Bone marrow (tissue), 2 donors: ENCODE measurements around the gene EIF4E3.
A peak's percentile ranks its signal among the peaks of the same experiment; 100 is the strongest.

Experiments used
- DNase-seq, 2 donors: peaks; one replicate each; lab custom pipeline; 2025; lab: John Stamatoyannopoulos, UW

The EIF4E3 gene

DNA sequence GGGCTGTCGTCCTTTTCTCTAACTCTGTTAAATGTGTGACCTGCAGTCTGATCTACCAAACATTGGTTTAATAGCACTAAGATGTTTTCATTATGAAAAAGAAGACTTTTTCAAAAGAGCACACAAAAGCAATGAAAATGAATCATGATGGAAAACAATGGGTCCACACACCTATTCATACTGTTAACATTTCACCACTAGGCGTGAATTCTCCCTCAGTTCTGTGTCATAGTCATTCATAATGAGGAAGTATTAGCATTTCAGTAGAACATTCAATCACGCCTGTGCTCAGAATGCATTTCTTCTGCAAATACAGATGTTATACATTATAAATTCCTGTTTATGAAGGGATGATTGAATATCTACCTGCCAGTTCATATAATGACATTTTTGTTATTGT, 35.9 kb downstream of the EIF4E3 start:
- no peak for DNase-seq

DNA sequence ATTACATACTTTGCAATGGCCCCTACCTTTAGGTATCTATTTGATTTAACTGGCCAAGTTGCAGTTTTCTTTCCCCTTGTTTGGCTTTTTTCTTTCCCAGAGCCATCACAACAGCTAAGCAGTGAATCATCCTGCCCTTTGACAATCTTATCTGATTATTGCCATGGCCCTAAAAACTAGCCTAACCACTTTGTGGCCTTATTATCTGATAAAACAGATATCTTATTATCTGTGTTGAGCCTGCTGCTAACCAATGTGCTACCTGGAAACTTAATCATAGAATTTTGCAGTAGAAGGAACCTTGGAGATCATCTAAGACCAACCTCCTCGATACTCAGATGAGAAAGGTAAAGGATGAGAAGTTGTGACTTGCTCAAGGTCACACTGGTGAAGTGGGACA, 37.1 kb downstream of the EIF4E3 start:
- no peak for DNase-seq

GRCh38 chr3:71685686-71686085, 39.5 kb downstream of the EIF4E3 start:
- DNase-seq = no peak

DNA sequence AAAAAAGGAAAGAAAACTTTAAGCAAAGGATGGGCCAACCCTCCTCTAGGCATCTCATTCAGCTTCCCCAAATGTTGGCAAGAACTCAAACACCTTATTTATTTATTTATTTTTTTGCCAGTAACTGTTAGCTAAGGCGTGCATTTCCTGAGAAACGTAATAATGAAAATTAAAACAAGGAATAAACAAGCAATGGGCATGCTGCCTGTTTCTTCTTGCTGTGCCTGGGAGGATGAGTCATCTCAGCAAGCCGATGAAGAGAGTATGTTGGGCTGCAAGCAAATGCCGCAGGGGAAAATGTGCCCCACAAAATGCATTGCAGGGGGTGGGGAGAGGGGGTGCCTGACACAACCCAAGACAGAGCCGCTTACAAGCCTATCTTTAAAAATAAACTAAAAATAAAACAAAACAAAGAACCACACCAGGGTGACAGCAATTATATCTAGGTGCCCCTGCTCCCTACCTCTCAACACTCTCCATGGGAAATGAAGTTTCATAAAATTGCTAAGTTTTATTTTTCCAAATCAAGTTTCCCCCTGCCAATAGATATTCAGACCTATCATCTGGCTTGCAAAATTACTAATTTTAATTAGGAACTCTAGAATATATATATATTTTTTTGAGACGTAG, 40.3 kb downstream of the EIF4E3 start:
- no peak for DNase-seq

- no peak for DNase-seq
Observed at GRCh38 chr3:71684046-71684756, 41.0 kb downstream of the EIF4E3 start.

GRCh38 chr3:71681224-71681668, 44.0 kb downstream of the EIF4E3 start:
- DNase-seq = peak in 1 of 2 donors; percentile 68

- no peak for DNase-seq
Observed at GRCh38 chr3:71680603-71681002, 44.6 kb downstream of the EIF4E3 start.

DNA sequence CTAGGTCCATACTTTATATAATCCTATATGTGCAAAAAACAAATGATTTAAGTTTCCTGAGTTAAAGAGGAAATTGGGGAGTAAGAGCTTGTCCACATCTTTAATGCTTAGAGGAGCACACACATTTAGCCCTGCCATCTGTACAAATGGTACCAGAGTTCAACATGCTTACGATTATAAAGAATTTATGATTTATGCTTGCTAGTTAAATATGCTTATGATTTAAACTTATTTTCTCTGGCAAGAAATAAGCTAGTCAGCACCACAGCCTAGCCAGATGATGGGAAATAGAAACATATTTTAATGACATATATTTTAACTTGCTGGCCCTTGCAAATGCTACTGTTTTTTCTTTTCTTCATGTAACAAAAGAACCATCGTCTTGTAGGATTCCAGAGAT, 48.3 kb downstream of the EIF4E3 start:
- no peak for DNase-seq

DNA sequence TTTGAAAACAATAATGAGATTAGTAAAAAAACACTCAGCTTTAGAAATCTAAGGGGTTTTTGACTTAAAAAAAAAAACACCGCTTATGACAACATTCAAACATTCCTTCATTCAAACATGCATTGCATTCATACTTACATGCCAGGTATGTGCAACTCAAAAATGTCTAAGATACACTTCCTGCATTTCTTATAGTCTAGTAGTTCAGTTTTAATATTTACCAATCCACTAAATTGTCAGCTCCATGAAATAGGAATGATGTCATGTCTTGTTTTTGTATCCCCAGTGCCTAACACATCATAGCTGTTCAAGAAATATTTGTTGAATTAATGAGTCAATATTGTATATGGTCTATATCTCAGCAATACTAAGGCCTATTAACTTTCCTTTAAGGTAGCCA, 51.7 kb downstream of the EIF4E3 start:
- DNase-seq = no peak

DNA sequence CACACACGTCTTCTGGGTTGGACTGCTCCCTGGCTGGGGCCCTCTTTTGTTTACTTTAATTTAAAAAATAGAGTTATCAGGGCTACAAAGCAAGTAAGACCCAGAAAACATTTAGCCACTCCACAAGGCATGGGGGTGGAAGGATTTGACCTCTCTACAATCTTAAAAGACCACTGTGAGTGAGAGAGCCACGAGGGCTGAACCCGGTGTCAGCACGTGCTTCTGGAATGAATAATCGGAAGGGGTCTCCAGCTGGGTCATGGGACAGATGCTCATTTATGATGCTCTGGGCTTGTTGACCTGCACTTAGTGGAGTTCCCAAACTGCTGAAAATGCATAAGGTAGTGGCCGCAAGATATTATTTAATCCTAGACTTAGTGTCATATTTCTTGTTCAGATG, 52.4 kb downstream of the EIF4E3 start:
- DNase-seq = no peak

GRCh38 chr3:71672340-71672739, 52.9 kb downstream of the EIF4E3 start:
- no peak for DNase-seq

DNA sequence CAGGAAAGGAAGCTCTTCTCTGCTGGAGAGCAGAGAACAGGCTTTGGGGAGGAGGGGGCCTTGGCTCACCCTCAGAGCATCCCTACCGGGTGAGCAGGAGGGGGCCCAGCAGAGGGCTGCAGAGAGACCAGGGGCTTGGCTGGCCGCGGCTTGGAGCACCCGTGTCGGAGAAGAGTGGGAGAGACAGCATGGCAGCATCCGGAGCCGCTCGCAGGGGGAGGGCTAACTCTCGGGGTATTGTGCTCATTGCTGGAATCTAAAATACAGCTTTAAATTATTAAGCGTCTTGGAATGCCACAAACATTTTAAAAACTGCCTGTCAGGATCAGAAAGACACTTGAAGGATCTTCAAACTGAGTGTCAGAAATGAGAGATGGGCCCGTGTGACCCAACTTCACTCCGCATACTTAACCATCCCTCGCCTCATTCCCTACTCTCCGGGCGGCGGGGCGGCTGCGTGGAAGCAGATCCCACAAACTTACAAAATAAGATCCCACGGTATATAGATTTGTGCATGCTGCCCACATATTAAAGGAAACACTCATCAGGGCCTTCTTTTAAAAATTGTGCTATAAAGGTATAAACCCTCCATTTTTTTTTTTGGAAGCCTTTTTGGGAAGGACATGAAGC, 53.9 kb downstream of the EIF4E3 start:
- DNase-seq = no peak

DNA sequence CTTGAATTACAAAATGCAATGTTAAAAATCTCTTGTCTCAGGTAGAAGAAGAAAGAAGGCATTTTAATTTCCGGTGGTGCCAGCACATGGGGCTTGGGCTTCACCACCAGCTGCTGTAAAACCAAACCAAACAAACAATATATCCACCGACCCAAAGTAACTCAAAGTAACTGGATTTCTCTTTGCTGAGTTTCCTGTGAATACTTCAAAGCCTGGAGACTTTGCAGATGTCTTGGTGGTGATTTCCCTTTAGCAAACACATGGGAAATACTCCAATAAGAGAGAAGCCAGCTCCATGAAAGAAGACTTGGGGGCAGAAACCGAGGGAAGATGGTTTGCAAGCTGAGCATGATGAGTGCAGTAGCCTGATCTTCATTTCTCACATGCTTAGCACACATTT, 62.6 kb downstream of the EIF4E3 start:
- DNase-seq = no peak

- no peak for DNase-seq
Observed at GRCh38 chr3:71662056-71662455, 63.1 kb downstream of the EIF4E3 start.

DNA sequence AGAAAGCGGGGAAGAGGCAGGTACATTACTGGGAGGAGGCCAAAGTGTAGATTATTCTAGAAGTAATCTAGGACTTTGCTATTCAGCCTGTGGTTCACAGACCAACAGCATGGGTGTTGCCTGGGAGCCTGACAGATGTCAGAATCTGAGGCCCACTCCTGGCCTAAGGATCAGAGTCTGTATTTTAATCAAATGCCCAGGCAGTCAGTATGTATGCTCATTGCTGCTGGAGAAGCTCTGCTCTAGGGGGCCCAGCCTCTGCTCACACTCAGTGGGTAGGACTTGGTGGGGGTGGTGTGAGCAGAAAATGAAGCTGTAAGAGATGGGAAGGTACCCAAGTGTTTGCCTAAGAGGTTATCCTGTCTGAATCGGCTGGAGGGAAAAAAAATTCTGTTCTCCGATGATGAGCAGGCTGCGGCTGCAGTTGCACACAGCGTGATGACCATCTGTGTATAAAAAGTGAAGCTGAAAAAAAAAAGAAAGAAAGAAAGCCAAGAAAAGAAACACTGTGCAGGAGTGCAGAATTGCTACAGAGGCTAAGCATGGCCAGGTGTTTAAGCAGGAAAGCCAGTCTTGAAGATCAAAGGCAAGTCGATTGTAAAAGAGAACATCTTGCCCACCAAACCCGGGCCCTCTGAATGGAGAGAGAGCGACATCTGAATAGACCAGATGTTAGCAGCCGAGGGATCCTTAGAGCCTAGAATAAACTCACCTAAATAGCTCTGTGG, 65.2 kb downstream of the EIF4E3 start:
- DNase-seq = no peak

- DNase-seq = no peak
Observed at GRCh38 chr3:71657831-71658530, 67.2 kb downstream of the EIF4E3 start.

- DNase-seq = no peak
Observed at GRCh38 chr3:71655061-71655460, 70.1 kb downstream of the EIF4E3 start.

DNA sequence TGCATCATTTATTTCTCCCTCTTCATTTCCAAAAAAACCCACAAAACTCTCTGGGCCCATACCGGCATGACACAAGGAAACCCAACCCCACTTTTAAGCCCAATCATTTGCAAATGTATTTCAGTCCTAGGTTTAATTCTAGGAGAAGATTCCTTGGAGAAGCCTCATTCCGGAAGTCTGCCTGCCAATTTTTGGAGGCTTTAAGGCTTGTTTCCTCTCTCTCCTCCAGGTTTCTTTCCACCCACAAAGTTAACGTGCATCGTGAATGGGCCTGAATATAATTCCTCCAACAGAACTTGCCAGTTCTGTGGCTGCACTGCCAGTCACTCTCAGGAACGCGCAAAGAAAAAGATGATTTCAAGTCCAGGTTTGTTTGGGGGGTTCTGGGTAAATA, 71.8 kb downstream of the EIF4E3 start:
- DNase-seq = no peak

DNA sequence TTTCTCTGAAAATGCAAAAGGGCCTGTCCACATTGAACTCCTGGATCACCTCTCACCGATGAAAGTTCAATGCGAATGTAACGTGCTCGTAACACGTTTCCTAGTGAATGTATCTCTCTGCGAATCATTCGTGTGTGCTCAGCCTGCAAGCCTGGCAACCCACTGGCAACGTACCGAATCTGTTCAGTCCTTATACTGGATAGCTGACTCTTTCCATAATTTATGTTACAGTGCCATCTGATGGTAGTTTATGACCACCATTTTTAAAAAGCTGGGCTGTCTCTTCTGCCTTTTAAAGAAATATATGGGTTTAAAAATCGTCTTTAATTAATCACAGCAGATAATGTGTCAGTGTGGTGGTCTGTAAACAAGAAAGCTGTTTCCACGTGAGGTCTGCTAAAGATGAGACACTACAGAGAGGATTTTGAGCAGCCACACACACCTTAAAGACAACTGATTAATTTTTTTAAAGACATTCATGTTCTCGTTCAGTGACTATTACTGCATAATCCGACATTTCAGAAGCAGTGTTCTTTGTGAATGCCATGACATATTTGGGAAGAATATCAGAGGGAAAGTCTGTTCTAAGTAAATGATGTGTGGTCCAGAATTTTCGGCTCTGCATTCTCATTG, 72.3 kb downstream of the EIF4E3 start:
- peak in 1 of 2 donors; percentile 32 for DNase-seq

GRCh38 chr3:71651625-71652024, 73.6 kb downstream of the EIF4E3 start:
- no peak for DNase-seq

DNA sequence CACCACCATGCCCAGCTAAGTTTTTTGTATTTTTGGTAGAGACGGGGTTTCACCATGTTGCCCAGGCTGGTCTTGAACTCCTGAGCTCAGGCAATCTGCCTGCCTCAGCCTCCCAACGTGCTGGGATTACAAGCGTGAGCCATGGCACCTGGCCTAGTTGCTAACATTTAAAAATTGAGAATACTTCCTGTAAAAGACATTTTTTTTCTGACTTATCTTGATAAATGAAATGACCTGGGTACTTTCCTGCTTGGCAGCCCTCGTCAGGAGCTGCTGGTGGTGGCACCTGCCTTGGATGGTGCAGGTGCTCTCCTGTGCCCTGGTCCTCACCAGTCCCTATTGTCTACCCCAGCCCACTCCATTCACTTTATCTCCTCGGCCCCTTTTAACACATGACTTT, 74.8 kb downstream of the EIF4E3 start:
- DNase-seq = no peak

GRCh38 chr3:71649757-71650156, 75.4 kb downstream of the EIF4E3 start:
- no peak for DNase-seq
